ENCODE data around the gene MLYCD. TPM values are rescaled to one million over a fixed set of nuclear protein-coding genes. Genes with fewer than 3 reads are reported as not detected.

Gene MLYCD
- total RNA-seq, 6 experiments from 2014 or later: 6.6 to 15.6 (median 11.3) TPM

GRCh38 chr16:83888672-83889044, 10.3 kb upstream of the MLYCD start:
- intact Hi-C loops (cut with DNase I): loop anchor here in 1 of 2 donors (10.0 kb wide), 1 partner anchor 64 kb away; no protein-coding TSS in a partner anchor

DNA sequence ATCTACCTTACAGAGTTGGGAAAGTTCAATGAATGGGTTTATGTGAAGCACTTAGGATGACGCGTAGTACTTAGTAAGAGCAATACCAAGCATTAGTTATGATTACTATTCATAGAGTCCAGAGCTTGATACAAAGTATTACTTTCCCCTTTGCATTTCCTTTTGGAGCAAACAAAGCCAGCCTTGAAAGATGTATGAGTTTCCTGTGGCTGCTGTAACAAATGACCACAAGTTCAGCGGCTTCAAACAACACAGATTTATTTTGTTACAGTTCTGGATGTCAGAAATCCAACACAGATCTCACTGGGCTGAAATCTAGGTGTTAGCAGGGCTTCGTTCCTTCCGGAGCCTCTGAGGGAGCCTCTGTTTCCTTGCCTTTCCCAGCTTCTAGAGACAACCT, 8.6 kb upstream of the MLYCD start:
- Histone ChIP-seq H3K9me3 (no peaks in the 10 kb centered on the region), H3K4me1 (no peaks in the 10 kb centered on the region), H3K4me3 (no peak overlapping the region), H3K36me3 (no peaks in the 10 kb centered on the region), H3K27me3 (no peaks in the 10 kb centered on the region), H3K27ac (no peak overlapping the region)
- TF ChIP-seq POLR2A (IDR thresholded peaks at IDR 0.05): no peak
- TF ChIP-seq, protein P1, sequence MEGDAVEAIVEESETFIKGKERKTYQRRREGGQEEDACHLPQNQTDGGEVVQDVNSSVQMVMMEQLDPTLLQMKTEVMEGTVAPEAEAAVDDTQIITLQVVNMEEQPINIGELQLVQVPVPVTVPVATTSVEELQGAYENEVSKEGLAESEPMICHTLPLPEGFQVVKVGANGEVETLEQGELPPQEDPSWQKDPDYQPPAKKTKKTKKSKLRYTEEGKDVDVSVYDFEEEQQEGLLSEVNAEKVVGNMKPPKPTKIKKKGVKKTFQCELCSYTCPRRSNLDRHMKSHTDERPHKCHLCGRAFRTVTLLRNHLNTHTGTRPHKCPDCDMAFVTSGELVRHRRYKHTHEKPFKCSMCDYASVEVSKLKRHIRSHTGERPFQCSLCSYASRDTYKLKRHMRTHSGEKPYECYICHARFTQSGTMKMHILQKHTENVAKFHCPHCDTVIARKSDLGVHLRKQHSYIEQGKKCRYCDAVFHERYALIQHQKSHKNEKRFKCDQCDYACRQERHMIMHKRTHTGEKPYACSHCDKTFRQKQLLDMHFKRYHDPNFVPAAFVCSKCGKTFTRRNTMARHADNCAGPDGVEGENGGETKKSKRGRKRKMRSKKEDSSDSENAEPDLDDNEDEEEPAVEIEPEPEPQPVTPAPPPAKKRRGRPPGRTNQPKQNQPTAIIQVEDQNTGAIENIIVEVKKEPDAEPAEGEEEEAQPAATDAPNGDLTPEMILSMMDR (IDR thresholded peaks at IDR 0.05): no peak
- ATAC-seq (no peak), DNase-seq (no peak)
- intact Hi-C loops (cut with DNase I): no loop called here
- 98% methylated on average over 5 of the region's 5 CpGs for WGBS (ENCODE audit: insufficient coverage, low coverage, low lambda C conversion rate, missing lambda C conversion rate)

More at GRCh38 chr16:83888672-83889044, 10.3 kb upstream of the MLYCD start:
- H3K27ac ChIP-seq: no peak overlapping the region
- no peaks in the 10 kb centered on the region for H3K36me3 ChIP-seq
- 64% methylated on average over 4 of the region's 4 CpGs for WGBS (ENCODE audit: insufficient coverage, low coverage, low lambda C conversion rate, missing lambda C conversion rate)
- no peaks in the 10 kb centered on the region for H3K27me3 ChIP-seq
- H3K9me3 ChIP-seq: no peaks in the 10 kb centered on the region
- no peaks in the 10 kb centered on the region for H3K4me1 ChIP-seq
- no peak for TF ChIP-seq POLR2A (IDR thresholded peaks at IDR 0.05)
- TF ChIP-seq, protein P1 (IDR thresholded peaks at IDR 0.05): no peak
- ATAC-seq (no peak), DNase-seq (no peak)
- H3K4me3 ChIP-seq: no peak overlapping the region

DNA sequence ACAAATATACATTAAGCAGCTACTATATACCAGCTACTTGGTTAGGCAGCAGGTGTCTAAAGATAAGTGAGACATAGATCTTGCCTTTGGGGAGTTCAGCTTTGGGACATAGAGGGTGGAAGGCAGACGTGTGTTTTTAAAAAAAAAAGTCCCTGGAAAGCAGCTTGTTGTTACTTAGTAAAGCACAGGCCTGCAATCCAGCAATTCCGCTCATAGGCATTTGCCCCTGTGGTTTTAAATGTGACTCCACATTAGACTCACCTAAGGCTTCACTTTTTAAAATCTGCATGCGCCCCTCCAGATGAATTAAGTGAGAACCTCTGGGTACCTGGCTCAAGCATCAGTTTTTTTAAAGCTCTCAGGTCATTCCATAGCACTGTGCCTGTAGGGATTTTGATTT, 7.2 kb upstream of the MLYCD start:
- TF ChIP-seq, protein P1 (IDR thresholded peaks at IDR 0.05): no peak
- no peak for TF ChIP-seq POLR2A (IDR thresholded peaks at IDR 0.05)

GRCh38 chr16:83895243-83895642, 3.7 kb upstream of the MLYCD start:
- H3K4me1 ChIP-seq: peaks cover 0 to 11% (median 2%) of the 10 kb centered on the region in 4 donors
- intact Hi-C loops (cut with DNase I): no loop called here
- H3K9me3 ChIP-seq: no peaks in the 10 kb centered on the region
- H3K36me3 ChIP-seq: no peaks in the 10 kb centered on the region
- no peak for TF ChIP-seq POLR2A (IDR thresholded peaks at IDR 0.05)
- TF ChIP-seq, protein P1 (IDR thresholded peaks at IDR 0.05): no peak
- no peak for DNase-seq
- no peaks in the 10 kb centered on the region for H3K27me3 ChIP-seq
- WGBS (ENCODE audit: insufficient coverage, low coverage, low lambda C conversion rate, missing lambda C conversion rate): 61% methylated on average over 4 of the region's 4 CpGs
- H3K4me3 ChIP-seq: no peak overlapping the region
- ATAC-seq: no peak
- no peak overlapping the region for H3K27ac ChIP-seq

More for the DNA sequence above, 7.2 kb upstream of the MLYCD start:
- Histone ChIP-seq H3K36me3 (no peaks in the 10 kb centered on the region), H3K9me3 (no peaks in the 10 kb centered on the region), H3K27ac (no peak overlapping the region), H3K27me3 (no peaks in the 10 kb centered on the region), H3K4me1 (no peaks in the 10 kb centered on the region), H3K4me3 (no peak overlapping the region)
- ATAC-seq: no peak
- intact Hi-C loops (cut with DNase I): no loop called here
- no peak for DNase-seq
- 82% methylated on average over 3 of the region's 3 CpGs for WGBS (ENCODE audit: insufficient coverage, low coverage, low lambda C conversion rate, missing lambda C conversion rate)

GRCh38 chr16:83895942-83896341, 3.0 kb upstream of the MLYCD start:
- no peaks in the 10 kb centered on the region for H3K9me3 ChIP-seq
- H3K4me1 ChIP-seq: peaks cover 0 to 18% (median 2%) of the 10 kb centered on the region in 4 donors
- TF ChIP-seq POLR2A (IDR thresholded peaks at IDR 0.05): no peak
- TF ChIP-seq, protein P1 (IDR thresholded peaks at IDR 0.05): no peak
- no peaks in the 10 kb centered on the region for H3K27me3 ChIP-seq
- no peaks in the 10 kb centered on the region for H3K36me3 ChIP-seq
- no peak overlapping the region for H3K27ac ChIP-seq
- no peak for DNase-seq
- H3K4me3 ChIP-seq: no peak overlapping the region
- intact Hi-C loops (cut with DNase I): no loop called here
- ATAC-seq: no peak
- WGBS (ENCODE audit: insufficient coverage, low coverage, low lambda C conversion rate, missing lambda C conversion rate): 85% methylated on average over 3 of the region's 3 CpGs

All from right lobe of liver (tissue), 6 donors.